ENCODE data around the gene NLGN4Y. TPM values are rescaled to one million over a fixed set of nuclear protein-coding genes. Genes with fewer than 3 reads are reported as not detected.

Gene NLGN4Y
- total and polyA plus RNA-seq, 10 of the 15 experiments (the other 5 are each of a cell fraction or from before 2014, with no cell fraction given): not detected

DNA sequence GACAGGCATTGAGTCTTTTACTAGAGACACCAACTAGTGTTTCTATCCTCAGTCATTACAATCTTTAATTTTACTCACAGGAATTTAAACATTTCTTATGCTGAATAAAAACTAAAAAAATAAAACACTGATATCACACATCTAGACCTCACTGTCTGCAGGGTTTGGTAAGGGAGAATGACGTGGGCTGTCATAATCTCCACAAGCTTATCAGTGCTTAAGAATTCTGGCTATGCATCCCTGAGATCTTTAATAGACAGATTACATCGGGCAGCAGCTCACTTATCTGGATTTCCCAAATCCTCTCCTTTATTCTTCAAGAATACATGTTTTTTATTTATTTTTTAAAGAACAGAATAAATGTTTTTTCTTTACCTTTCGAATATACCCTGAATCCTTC is 313.1 kb downstream of the NLGN4Y start:
- FAIRE-seq (no peak), ATAC-seq (no peak), DNase-seq (ENCODE audit: low read depth, low spot score) (no peak)
- Histone ChIP-seq H2AFZ (ENCODE audit: control insufficient read depth, low read depth, low read length) (no peak overlapping the region), H3K4me3 (no peak overlapping the region), H3K36me3 (ENCODE audit: control insufficient read depth in 2 of 2, insufficient read depth in 2 of 2, low read length in 1 of 2) (no peaks in the 10 kb centered on the region), H3K4me2 (ENCODE audit: control insufficient read depth, insufficient read depth) (no peak overlapping the region), H3K27ac (ENCODE audit: control insufficient read depth, insufficient read depth) (no peak overlapping the region), H3K9me3 (replicated peaks; ENCODE audit: control insufficient read depth, insufficient read depth, low read length) (no peaks in the 10 kb centered on the region), H3K4me1 (ENCODE audit: control insufficient read depth, insufficient read depth, low read length) (no peaks in the 10 kb centered on the region), H3K27me3 (replicated peaks in 1 of 2; ENCODE audit: control insufficient read depth in 2 of 2, insufficient read depth in 2 of 2, low read length in 1 of 2) (no peaks in the 10 kb centered on the region), H4K20me1 (ENCODE audit: control insufficient read depth, insufficient read depth) (no peaks in the 10 kb centered on the region), H3K9ac (ENCODE audit: control insufficient read depth, insufficient read depth, low read length) (no peak overlapping the region), H3K79me2 (ENCODE audit: control insufficient read depth, insufficient read depth, low read length) (no peaks in the 10 kb centered on the region)
- BruUV-seq (replicated peaks): no TSS peak
- in situ Hi-C loops (cut with MboI): no loop called here
- POLR2A ChIA-PET: no interaction called here
- intact Hi-C loops (cut with micrococcal nuclease; ENCODE audit: unreplicated experiment): no loop called here
- no CpG with 5 or more reads among the region's 3 CpGs for WGBS (ENCODE audit: insufficient coverage, insufficient replicate concordance, low lambda C conversion rate, missing lambda C conversion rate)
- CTCF ChIA-PET: no interaction called here
- SMC1A ChIA-PET (ENCODE audit: uncharacterized antibody, unreplicated experiment): no interaction called here
- no peak for TF ChIP-seq CHD2 (IDR thresholded peaks at IDR 0.05; ENCODE audit: borderline replicate concordance, low read depth, low read length)
- TF ChIP-seq SMAD1 (IDR thresholded peaks at IDR 0.05; ENCODE audit: low read depth, partially characterized antibody): no peak
- no peak for TF ChIP-seq KAT2A (conservative IDR thresholded peaks at IDR 0.05; ENCODE audit: control insufficient read depth, low read depth, low read length)
- TF ChIP-seq TARDBP (IDR thresholded peaks at IDR 0.05; ENCODE audit: borderline replicate concordance): no peak
- TF ChIP-seq YBX1 (IDR thresholded peaks at IDR 0.05): no peak
- no peak for TF ChIP-seq NFIC (IDR thresholded peaks at IDR 0.05; ENCODE audit: low read depth, low read length)
- TF ChIP-seq NFYB (IDR thresholded peaks at IDR 0.05; ENCODE audit: insufficient read depth, low read depth, low read length): no peak
- TF ChIP-seq PML (IDR thresholded peaks at IDR 0.05; ENCODE audit: low read length): no peak
- TF ChIP-seq GATAD2B (conservative IDR thresholded peaks at IDR 0.05; ENCODE audit: low read depth): no peak
- TF ChIP-seq, protein P1, sequence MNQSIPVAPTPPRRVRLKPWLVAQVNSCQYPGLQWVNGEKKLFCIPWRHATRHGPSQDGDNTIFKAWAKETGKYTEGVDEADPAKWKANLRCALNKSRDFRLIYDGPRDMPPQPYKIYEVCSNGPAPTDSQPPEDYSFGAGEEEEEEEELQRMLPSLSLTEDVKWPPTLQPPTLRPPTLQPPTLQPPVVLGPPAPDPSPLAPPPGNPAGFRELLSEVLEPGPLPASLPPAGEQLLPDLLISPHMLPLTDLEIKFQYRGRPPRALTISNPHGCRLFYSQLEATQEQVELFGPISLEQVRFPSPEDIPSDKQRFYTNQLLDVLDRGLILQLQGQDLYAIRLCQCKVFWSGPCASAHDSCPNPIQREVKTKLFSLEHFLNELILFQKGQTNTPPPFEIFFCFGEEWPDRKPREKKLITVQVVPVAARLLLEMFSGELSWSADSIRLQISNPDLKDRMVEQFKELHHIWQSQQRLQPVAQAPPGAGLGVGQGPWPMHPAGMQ (IDR thresholded peaks at IDR 0.05; ENCODE audit: borderline replicate concordance): no peak
- no peak for TF ChIP-seq MYB (IDR thresholded peaks at IDR 0.05; ENCODE audit: borderline replicate concordance, low read depth, low read length)
- TF ChIP-seq, protein P2, sequence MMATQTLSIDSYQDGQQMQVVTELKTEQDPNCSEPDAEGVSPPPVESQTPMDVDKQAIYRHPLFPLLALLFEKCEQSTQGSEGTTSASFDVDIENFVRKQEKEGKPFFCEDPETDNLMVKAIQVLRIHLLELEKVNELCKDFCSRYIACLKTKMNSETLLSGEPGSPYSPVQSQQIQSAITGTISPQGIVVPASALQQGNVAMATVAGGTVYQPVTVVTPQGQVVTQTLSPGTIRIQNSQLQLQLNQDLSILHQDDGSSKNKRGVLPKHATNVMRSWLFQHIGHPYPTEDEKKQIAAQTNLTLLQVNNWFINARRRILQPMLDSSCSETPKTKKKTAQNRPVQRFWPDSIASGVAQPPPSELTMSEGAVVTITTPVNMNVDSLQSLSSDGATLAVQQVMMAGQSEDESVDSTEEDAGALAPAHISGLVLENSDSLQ (IDR thresholded peaks at IDR 0.05): no peak
- RAD21 ChIA-PET (ENCODE audit: unreplicated experiment): no interaction called here

Measured in GM12878 (cell line).